ENCODE results near the gene RYR2. TPM values are rescaled to one million over a fixed set of nuclear protein-coding genes. Genes with fewer than 3 reads are reported as not detected.

Gene RYR2
- total RNA-seq, 4 donors from 2014 or later, result 0.16 to 1.4 (median 0.60) TPM

DNA sequence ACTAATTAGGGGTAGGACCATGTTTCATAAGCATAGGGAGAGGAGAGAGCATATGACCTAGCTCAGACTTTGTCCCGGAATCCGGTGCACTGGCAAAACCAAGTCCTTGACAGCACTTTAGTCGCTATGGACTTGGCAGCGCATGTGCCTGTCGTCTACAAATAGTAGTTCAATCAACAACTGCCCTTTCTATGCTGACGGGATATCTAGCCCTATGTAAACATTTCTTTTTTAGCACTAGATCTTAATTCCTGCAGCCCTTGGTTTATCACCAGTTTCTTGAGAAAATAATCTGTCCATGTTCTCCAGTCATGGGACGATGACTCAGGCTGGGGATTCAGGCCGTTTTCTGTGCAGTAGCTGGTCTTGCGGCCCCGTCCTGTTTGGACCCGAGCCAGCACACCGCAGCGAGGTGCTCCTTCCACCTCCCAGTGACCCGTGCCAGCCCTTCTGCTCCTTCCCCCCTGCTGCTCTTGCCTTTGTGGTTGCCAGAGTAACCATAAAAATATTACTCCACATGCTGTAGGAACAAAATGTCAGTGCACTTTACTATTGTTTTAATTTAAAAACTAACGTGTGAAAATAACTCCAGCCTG, 29.1 kb upstream of the RYR2 start:
- TF ChIP-seq CTCF (IDR thresholded peaks at IDR 0.05; ENCODE audit: low read depth), result no peak

DNA sequence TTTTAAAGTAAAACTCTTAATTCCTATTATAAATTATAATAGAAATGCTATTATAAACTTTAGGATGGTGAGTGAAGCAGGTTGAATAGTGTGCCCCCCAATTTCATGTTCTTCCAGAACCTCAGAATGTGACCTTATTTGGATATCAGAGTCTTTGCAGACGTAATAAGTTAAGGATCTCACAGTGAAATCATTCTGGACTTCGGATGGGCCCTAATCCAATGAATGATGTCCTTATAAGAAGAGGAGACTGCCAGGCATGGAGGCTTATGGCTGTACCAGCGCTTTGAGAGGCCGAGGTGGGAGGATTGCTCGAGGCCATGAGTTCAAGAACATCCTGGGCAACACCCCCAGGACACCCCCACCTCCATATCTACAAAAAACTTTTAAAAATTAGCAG, 28.4 kb upstream of the RYR2 start:
- no peak for TF ChIP-seq CTCF (IDR thresholded peaks at IDR 0.05; ENCODE audit: low read depth)

DNA sequence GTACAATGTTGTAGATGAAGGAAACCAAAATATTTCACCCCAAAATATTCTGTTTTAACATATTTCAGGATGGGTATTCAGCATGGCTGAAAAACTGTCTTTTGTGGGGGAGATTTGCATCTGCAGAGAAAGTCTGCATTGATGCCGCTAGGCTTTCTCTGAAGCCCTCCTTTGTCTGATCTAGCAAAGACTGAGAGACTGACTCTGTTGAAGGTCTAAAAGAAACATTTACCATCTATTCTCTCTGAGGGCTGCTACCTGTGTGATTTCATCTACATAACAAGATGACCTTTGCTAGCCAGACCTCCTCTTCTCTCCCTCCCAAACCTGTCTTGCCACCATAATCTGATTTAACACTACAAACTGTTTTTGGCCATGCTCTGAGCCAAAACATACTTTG, 25.4 kb upstream of the RYR2 start:
- TF ChIP-seq CTCF (IDR thresholded peaks at IDR 0.05; ENCODE audit: low read depth), result no peak

GRCh38 chr1:237018896-237019295, 23.1 kb upstream of the RYR2 start:
- TF ChIP-seq CTCF (IDR thresholded peaks at IDR 0.05; ENCODE audit: low read depth), result no peak

- TF ChIP-seq CTCF (IDR thresholded peaks at IDR 0.05; ENCODE audit: low read depth), result no peak
Measured at GRCh38 chr1:237025358-237026074, 16.5 kb upstream of the RYR2 start.

GRCh38 chr1:237029240-237029639, 12.7 kb upstream of the RYR2 start:
- no peak for TF ChIP-seq CTCF (IDR thresholded peaks at IDR 0.05; ENCODE audit: low read depth)

DNA sequence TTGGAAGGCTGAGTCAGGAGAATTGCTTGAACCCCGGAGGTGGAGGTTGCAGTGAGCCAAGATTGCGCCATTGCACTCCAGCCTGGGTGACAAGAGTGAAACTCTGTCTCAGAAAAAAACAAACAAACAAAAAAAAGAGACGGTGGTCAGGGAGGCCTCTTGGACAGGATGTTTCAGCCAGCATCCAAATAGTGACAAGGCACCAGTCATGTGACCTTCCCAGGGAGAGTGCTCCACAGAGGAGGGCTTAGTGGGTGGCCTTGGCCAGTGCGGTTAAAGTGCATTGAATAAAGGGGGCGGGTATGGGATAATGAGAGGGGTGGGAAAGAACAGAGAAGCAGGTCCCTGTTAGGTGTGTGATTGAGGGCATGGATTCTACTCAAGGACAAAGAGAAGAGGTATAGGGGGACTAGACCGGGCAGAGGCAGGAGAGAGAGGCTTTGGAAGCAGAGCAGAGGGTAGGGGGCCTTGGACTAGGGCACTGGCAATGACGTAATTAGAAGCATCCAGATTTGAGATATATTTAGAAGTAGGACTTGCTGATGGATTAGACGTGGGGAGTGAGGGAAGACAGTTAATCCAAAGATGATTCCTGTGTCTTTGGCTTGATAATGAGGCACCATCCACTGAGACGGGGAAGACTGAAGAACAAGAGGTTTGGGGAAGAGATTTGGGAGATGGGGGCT, 12.0 kb upstream of the RYR2 start:
- no peak for TF ChIP-seq CTCF (IDR thresholded peaks at IDR 0.05; ENCODE audit: low read depth)
